GM21576 (cell line): ENCODE data around the gene ACP2.

Source experiments
- ATAC-seq: cut with Tn5 transposase; IDR thresholded peaks from one replicate; pipeline ENCODE4 v1.9.1; 2021; ENCODE audit warnings: mild to moderate bottlenecking, moderate library complexity; ENCODE audit not compliant: unreplicated experiment

ACP2 gene, protein sequence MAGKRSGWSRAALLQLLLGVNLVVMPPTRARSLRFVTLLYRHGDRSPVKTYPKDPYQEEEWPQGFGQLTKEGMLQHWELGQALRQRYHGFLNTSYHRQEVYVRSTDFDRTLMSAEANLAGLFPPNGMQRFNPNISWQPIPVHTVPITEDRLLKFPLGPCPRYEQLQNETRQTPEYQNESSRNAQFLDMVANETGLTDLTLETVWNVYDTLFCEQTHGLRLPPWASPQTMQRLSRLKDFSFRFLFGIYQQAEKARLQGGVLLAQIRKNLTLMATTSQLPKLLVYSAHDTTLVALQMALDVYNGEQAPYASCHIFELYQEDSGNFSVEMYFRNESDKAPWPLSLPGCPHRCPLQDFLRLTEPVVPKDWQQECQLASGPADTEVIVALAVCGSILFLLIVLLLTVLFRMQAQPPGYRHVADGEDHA

DNA sequence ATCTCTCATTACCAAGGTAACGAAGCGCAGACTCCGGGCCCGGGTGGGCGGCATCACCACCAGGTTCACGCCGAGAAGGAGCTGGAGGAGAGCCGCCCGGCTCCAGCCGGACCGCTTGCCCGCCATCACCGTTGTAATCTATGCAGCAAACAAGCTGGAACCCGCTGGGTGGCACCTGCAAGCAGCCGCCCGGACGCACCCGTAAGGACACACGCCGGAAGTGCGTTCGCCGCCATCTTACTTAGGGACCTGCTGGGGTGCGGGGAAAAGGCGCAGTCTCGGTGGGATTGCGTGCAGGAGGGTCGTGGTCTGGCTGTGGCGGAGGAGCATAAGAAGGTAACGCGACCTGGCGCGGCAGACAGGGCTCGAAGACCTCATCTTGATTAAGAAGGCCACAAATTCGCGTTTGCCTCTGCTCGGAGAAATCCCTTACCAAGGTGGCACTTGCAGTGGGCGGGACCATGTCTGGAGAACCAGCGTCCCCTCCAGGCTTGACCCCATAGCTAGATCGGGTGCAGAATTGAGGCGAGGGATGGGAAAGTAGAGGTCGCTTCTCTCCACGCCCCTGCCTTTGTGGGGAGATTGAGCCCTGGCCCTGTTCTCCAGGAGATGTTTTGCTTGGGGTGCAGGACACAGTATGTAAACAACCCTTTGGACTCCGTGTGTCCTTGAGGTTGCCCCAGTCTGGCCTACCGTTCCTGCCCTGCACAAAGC, at the start of gene ACP2:
ACP2 (minus strand) TSS at position 151 of the 714 bp plus-strand sequence; CDS start at position 126, 25 bp downstream.
- peak; percentile 91 for ATAC-seq

DNA sequence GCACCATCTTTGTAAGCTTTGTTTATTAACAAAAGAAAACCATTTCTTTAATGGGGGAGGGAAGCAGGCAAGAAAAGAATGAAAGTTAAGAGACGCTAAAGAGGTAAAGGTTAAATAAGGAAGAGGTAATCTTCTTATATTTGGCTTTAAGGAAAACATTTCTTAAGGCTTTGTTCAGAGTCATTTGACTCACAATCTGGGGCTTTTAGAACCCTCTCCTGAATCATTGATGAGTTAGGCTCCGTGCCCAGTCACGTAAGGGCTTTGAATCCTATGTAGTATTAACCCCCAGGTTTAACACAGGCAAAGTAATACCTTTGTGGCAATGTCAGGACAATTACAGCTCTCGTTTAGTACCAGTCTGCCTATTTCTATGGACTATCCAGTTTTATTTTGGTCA, 47.4 kb upstream of the ACP2 start:
- no peak for ATAC-seq

DNA sequence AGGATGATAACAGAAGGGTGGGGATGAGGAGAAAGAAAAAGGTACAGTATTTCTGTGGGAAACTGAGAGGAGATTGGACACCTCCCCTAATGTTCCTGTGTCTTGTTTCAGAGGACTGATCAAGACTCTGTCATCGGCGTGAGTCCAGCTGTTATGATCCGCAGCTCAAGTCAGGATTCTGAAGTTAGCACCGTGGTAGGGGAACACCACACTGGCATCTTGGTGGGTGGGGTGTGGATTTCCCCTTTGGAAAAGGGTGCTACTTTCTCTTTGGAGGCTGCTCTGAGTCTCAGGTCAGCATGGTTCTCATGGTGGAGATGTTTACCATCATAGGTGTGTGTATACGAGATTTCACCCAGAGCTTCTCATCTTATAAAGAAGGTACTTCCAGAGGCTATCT, 46.8 kb upstream of the ACP2 start:
- ATAC-seq: no peak

DNA sequence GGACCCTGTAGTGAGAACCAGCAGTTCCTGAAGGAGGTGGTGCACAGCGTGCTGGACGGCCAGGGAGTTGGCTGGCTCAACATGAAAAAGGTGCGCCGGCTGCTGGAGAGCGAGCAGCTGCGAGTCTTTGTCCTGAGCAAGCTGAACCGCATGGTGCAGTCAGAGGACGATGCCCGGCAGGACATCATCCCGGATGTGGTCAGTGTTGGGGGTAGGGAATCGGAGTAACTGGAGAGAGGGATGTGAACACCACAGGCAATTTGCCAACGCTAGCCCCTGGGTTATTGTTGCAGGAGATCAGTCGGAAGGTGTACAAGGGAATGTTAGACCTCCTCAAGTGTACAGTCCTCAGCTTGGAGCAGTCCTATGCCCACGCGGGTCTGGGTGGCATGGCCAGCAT, 41.2 kb upstream of the ACP2 start:
- no peak for ATAC-seq

DNA sequence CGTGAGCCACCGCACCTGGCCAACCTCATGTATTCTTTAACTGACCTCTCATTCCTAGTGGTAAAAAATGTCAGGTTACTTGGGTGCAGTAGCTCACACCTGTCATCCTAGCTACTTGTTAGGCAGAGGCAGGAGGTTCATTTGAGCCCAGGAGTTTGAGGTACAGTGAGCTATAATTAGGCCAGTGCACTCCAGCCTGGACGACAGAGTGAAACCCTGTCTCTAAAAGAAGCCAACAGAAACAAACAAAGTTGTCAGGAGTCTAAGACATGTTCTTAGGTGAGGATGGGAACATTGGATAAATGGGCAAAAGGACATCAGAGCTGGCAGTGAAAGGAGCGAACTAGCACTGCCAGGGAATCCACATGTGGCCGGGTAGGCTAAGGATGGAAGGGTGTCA, 39.5 kb upstream of the ACP2 start:
- ATAC-seq: no peak

DNA sequence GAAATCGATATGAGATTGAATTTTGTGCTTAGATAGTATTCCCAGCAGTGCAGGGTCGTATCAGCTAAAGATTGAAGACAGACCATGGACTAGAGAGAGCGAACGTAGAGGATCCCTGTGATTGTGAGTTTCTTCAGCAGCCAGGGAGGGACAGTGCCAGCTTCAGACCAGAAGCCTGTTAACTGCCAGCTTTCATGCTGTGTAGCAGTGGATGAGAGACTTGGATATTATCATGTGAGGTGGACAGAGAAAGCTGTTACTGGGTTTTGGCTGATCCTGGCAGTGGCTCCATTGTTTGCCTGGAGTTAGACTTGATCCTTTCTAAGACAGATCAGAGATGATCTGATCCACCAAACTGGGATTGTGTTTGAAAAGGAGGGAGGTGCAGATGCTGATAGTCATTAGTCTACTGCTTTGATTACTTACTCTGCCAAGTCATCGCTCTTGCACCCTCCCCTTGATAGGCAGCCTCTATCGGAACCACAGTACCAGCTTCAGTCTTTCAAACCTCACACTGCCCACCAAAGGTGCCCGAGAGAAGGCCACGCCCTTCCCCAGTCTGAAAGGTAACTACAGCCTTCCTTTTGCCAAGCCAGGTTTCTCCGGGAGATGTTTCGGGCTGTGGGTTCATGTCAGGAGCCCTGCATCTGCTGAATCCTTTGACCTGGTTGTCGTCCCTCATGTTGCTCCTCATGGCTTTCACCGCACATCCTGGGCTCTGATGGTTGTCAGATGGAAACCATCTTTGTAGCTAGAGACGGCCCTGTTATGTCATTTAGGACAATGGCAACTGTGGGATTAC, 37.6 kb upstream of the ACP2 start:
- no peak for ATAC-seq

DNA sequence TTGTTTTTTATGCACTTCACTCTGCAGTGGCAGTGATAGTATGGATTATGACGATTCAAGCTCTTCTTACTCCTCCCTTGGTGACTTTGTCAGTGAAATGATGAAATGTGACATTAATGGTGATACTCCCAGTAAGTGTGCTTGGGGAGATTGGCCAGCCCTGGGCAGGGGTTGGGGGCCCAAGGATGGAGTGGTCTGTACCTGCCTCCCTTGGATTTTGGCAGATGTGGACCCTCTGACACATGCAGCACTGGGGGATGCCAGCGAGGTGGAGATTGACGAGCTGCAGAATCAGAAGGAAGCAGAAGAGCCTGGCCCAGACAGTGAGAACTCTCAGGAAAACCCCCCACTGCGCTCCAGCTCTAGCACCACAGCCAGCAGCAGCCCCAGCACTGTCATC, 35.5 kb upstream of the ACP2 start:
- no peak for ATAC-seq

DNA sequence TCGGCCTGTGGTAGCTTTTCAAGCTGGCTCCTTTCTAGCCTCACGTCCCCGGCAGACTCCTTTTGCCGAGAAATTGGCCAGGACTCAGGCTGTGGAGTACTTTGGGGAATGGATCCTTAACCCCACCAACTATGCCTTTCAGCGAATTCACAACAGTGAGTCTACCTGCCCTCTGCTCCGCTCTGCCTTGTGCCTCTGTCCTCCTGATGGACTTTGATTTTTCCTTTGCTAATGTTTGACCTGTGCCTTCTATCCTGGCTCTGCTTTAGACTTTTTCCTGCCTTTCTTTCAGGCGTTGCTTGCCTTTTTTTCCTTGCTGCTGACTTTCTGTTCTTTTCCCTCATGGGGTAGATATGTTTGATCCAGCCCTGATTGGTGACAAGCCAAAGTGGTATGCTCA, 33.8 kb upstream of the ACP2 start:
- no peak for ATAC-seq

DNA sequence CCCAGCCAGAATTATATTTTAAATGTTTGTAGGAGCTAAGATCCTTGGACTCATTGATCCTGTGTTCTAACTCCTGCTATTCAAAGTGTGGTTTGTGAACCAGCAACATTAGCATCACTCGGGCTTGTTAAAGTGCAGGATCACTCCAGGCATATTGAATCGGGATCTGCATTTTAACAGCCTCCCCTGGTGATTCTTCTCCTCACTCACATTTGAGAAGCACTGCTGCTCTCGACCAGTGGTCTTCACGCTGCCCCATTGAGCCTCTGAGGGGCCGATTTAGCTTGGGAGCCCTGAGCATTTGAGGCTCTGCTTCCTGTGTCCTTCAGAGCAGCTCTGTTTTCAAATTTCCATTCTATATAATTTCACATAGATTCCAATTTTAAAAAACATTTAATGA, 32.2 kb upstream of the ACP2 start:
- ATAC-seq: no peak

DNA sequence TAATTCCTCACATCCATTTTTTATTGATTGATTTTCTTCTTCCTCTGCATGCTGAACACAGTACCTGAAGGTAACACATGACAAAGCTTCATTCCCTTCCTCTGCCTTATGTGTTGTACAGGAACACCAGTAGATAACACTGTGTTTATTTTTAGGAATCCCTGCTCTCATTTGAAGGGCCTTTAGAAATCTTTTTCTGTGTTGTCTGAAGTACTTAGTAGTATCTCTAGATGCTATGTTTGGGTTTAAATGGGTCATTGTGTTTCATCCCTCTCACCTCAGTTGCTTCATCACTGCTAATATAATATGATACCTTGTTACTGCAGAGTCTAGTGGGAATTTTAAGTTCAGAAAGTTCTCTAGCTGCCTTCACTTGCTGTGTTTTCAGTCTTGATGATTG, 31.5 kb upstream of the ACP2 start:
- ATAC-seq: no peak

DNA sequence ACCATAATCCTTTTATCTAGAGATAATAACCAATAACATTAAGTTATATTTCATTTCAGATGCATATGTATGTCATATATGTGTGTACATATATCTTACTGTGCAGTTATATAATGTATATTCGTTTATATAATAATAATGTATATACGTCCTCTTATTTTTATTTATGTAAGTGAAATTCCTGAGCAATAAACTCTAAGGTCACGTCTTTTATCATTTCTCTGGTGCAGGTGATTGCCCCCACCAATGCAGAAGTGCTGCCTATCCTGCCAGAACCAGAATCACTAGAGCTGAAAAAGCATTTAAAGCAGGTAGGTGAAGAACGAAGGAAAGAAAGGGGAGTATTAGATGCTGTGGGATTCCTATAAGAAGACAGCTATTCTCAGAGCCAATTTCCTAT, 30.2 kb upstream of the ACP2 start:
- no peak for ATAC-seq

DNA sequence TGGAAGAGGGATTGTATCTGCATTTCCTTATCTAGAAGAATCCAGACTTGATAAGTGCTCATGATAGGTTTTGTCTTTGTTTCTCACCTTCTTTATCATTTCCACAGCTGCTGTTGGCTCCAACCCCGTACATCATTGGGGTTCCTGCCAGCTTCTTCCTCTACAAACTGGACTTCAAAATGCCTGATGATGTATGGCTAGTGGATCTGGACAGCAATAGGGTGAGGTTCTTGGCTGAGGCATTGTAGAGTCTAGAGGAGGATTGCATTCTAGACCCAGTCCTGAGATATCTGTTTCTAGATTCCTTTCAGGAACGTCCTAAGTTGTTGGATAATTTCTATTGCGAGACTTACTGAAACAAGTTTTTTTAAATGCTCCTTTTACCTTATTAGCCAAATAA, 29.4 kb upstream of the ACP2 start:
- ATAC-seq: no peak

DNA sequence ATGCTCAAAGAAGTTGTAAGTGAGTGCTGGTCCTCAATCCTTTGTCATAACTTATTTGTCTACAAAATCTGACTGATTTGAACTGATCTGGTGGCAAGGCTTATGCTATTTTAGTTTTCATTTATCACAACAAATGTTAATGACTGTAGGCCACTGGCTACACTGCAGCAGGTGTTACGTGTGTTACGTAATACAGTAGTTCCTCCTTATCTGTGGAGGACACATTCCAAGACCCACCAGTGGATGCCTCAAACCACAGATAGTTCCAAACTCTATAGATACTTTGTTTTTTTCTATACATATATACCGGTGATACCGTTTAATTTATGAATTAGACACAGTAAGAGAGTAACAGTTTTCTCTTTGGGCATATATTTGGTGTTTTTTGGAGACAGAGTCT, 28.3 kb upstream of the ACP2 start:
- no peak for ATAC-seq

DNA sequence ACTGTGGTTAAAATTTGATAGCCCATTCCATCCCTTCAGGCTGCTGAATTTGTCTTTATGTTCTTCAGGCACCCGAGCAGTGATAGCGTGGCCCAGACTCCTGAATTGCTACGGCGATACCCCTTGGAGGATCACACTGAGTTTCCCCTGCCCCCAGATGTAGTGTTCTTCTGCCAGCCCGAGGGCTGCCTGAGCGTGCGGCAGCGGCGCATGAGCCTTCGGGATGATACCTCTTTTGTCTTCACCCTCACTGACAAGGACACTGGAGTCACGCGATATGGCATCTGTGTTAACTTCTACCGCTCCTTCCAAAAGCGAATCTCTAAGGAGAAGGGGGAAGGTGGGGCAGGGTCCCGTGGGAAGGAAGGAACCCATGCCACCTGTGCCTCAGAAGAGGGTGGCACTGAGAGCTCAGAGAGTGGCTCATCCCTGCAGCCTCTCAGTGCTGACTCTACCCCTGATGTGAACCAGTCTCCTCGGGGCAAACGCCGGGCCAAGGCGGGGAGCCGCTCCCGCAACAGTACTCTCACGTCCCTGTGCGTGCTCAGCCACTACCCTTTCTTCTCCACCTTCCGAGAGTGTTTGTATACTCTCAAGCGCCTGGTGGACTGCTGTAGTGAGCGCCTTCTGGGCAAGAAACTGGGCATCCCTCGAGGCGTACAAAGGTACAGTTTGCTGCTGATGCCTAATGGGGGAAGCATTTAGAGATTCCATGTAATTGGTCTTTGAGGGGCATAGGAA, 26.1 kb upstream of the ACP2 start:
- ATAC-seq: no peak

DNA sequence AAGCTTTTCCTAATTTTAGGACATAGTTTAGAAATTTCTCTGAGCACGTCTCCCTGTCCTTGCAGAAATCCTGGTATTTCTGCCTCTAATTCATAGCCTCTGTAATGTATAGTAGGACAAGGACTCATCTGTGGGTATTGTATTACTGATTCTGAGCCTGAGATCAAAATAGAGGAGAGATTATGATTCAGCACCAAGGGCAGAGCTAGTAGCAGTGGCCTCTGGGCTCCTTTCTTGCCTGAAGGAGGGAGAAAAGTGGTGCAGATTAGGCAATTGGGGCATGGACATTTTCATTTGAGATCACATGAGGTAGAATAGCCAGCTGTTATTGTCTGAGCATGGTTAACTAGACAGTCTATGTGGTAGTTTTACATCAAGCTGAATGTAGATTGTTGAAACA, 24.1 kb upstream of the ACP2 start:
- ATAC-seq: no peak

DNA sequence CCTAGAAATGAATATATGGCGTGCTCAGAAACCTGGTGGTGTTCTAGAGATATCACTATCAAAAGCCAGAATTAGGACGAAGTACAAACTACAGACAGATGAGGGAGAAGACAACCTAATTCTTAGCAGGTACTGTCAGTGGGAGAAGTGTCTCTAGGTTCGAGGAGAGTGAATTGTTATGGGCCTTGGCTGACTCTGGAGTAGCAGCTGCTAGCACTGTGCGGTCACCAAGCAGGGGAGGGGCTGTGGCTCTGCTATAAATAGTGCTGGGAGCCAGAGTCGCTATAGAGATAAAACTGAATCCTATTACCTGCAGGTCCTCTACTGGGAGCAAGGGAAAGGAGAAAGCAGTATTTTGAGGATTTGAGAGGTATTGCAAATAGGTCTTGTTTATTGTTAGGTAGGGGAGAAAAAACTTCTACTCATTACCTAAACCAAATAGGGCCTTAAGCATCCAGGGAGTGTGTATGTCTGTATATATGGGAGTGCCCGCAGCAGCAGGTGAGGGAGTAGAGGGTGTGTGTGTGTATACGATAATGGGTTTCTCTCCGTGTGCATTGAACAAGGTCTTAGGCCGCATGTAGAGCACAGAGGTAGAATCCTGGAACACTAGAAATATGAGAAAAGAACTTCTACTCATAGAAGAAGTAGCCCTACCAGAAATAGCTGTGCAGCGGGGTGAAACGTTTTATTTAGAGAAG, 23.5 kb upstream of the ACP2 start:
- no peak for ATAC-seq

DNA sequence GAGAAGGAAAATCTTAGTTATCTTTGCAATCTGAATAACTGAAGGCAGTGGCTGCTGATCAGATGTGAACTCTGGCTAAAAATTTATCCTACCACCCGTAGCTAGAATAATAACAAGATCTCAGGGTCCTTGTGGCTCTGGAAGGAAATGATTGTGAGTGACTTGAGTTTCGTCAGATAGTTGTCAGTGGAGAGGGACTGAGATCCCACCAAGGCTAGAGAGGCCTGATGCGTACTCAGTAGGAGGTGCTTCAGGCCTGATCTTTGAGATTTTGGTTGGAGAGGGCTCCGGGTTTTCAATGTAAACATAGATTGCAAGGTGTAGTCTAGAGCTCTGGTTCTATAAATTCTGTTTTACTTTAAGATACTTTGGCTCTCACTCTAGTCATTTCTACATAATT, 22.7 kb upstream of the ACP2 start:
- no peak for ATAC-seq

DNA sequence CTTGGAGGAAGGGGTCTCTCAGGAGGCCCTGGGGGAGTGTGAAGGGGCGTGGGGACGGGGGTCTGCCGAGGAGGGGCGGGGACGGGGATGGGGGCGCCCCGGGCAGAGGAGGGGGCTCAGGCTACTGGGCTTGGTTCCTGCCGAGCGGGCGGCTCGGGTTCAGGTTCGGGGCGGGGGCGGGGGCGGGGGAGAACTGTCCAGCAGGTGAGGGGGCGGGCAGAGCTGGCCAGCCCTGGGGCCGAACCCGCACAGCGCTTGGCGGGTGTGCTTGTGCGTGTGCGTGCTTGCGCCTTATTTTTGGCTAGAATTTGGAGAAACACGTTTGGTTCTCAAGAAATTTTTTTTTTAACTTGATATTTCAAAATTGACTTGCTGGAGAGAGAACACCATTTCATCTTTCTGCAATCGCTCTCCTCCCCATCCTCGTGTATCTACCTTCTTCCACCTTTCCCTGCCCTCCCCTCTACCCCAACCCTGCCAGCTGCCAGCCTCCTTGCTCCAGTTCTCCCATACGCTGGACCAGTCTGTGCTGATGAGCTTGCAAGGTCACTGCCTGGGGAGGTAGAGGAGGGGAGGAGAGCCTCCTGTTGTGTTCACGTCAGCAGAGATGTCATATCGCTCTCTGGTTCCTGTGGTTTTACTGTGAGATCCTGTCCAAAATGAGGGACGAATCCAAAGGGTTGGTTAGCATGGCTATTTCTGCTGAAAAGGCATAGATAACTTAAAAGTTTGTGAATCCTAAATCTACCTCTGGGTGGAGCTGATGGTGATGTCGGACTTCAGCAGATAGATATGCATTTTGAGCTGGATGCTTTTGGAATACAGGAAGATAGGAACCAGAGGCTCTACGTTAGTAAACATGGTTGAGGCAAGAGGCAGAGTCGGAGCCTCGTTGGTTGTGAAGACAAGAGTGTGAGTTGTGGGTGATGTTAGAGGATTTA, 22.0 kb upstream of the ACP2 start:
- no peak for ATAC-seq

DNA sequence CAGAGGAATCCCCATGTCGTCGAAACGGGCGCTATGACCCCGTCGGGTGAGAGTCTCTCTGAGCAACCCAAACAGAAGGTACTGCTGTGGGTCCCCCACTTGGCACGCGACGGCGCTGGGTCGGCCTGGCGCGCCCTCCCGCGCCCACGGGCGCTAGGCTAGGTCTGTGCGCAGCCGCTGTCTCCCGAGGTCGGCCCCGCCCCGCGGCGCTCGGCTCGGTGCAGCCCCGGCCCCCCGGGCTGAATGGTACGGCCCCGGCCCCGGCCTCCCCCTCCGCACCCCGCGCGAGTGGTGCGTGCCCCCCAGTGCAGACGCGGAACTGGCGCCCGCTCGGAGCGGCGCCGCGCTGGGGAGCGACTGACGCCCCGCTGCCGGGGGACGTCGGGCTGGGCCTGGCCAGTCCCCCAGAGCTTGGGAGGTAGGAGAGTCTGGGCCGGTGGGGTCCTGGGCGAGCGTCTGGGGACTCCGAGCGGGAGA, 21.3 kb upstream of the ACP2 start, which contains the start of gene MADD:
MADD (plus strand) TSS at position 305 of the 477 bp plus-strand sequence.
- peak; percentile 64 for ATAC-seq
